ENCODE data around the gene AP5B1. TPM values are rescaled to one million over a fixed set of nuclear protein-coding genes. Genes with fewer than 3 reads are reported as not detected.

The AP5B1 gene
- total and polyA plus RNA-seq, 2 of the 8 experiments (the other 6 are each of a cell fraction or from before 2014, with no cell fraction given) = 7.6 to 10.0 TPM

- Histone ChIP-seq H2BK120ac (replicated peaks; ENCODE audit: low read depth, low read length) (no peak overlapping the region), H3K9me3 (ENCODE audit: insufficient read depth in 2 of 2, low read depth in 1 of 2, low read length in 1 of 2) (peaks cover 3 to 16% of the 10 kb centered on the region in 2 experiments; a peak in 3 of 4 replicates), H2BK20ac (ENCODE audit: low read length) (no peak overlapping the region), H3K4me2 (ENCODE audit: insufficient read depth in 1 of 2, low read depth in 2 of 2, low read length in 2 of 2) (no peak overlapping the region), H3K23ac (ENCODE audit: insufficient read length) (no peak overlapping the region), H3K4ac (replicated peaks; ENCODE audit: insufficient read length, low read depth, low read length) (no peak overlapping the region), H2BK5ac (ENCODE audit: low read depth, low read length) (no peak overlapping the region), H3K36me3 (ENCODE audit: control insufficient read depth in 2 of 4, insufficient read depth in 4 of 4, low read length in 3 of 4) (no peaks in the 10 kb centered on the region), H2BK12ac (ENCODE audit: low read depth, low read length) (no peak overlapping the region), H3K79me1 (ENCODE audit: low read depth, low read length) (no peaks in the 10 kb centered on the region), H3K18ac (ENCODE audit: extremely low read depth, low read length) (no peak overlapping the region), H3K27me3 (replicated peaks in 1 of 4; ENCODE audit: control insufficient read depth in 3 of 4, extremely low read depth in 1 of 4, insufficient read depth in 3 of 4, low read length in 3 of 4) (peaks cover 0 to 2% (median 0%) of the 10 kb centered on the region in 4 experiments; a peak in 1 of 7 replicates), H3K4me1 (replicated peaks in 1 of 4; ENCODE audit: control insufficient read depth in 3 of 4, insufficient read depth in 4 of 4, low read length in 3 of 4) (no peaks in the 10 kb centered on the region), H2BK15ac (ENCODE audit: low read length) (no peak overlapping the region), H3K9ac (replicated peaks in 1 of 4; ENCODE audit: extremely low read depth in 1 of 4, low read depth in 3 of 4, low read length in 3 of 4) (no peak overlapping the region), H2AFZ (ENCODE audit: low read length) (no peak overlapping the region), H4K8ac (ENCODE audit: extremely low read depth, insufficient read depth, low read length) (no peak overlapping the region), H4K20me1 (replicated peaks in 1 of 2; ENCODE audit: control insufficient read depth in 1 of 2, insufficient read depth in 2 of 2, low read length in 2 of 2) (no peaks in the 10 kb centered on the region), H3K79me2 (ENCODE audit: control insufficient read depth in 1 of 2, insufficient read depth in 2 of 2, low read length in 2 of 2) (no peaks in the 10 kb centered on the region), H3K4me3 (ENCODE audit: extremely low read depth in 1 of 4, insufficient read depth in 2 of 4, low read depth in 3 of 4, low read length in 4 of 4) (no peak overlapping the region), H3K56ac (replicated peaks; ENCODE audit: insufficient read length, low read depth, low read length) (no peak overlapping the region), H4K5ac (ENCODE audit: insufficient read length, low read depth, low read length) (no peak overlapping the region), H3K14ac (ENCODE audit: insufficient read length) (no peak overlapping the region), H4K91ac (replicated peaks; ENCODE audit: insufficient read length, low read length) (no peak overlapping the region), H2AK5ac (ENCODE audit: low read depth, low read length) (no peak overlapping the region), H3K23me2 (ENCODE audit: low read depth, low read length) (no peaks in the 10 kb centered on the region), H3K27ac (ENCODE audit: low read depth, low read length) (no peak overlapping the region)
- 65% methylated on average over 7 of the region's 8 CpGs; no CpG with 5 or more reads in 1 of the 2 experiments for WGBS, 2 experiments (ENCODE audit: extremely low coverage in 1 of 2, insufficient coverage in 1 of 2, insufficient read length in 1 of 2, insufficient replicate concordance in 2 of 2, low coverage in 1 of 2, low lambda C conversion rate in 2 of 2, missing lambda C conversion rate in 1 of 2)
- no peak for DNase-seq (ENCODE audit: low read depth in 1 of 2, low spot score in 2 of 2)
- CTCF ChIA-PET (ENCODE audit: partially characterized antibody) = interaction anchor here (0.6 to 2.2 kb wide), 22 partner anchors 10 to 461 kb away, joined by 3 to 8 read pairs (median 4); no protein-coding TSS in a partner anchor
- FAIRE-seq = no peak
- TF ChIP-seq ATF3 (IDR thresholded peaks at IDR 0.05; ENCODE audit: insufficient read depth, low read depth, low read length) (no peak), HDAC6 (IDR thresholded peaks at IDR 0.05; ENCODE audit: low read depth, low read length) (no peak), CTBP2 (IDR thresholded peaks at IDR 0.05; ENCODE audit: borderline replicate concordance, insufficient read depth, insufficient read length, low read length) (no peak), CTCF (IDR thresholded peaks at IDR 0.05; ENCODE audit: control extremely low read depth in 1 of 3, insufficient read depth in 1 of 3, low read depth in 1 of 3, low read length in 3 of 3) (no peak)
- POLR2A ChIA-PET (ENCODE audit: partially characterized antibody) = interaction anchor here (1.1 to 1.2 kb wide), 2 partner anchors 24 to 31 kb away, joined by 3 to 4 read pairs; partner anchors contain the start of gene RNASEH2C
Observed at GRCh38 chr11:65744699-65745042, 36.1 kb downstream of the AP5B1 start.
